ENCODE measurements around the gene EML1. TPM values are rescaled to one million over a fixed set of nuclear protein-coding genes. Genes with fewer than 3 reads are reported as not detected.
A peak's percentile ranks its signal among the peaks of the same experiment; 100 is the strongest.

Gene EML1
- total and polyA plus RNA-seq, 10 donors, result 1.8 to 15.5 (median 6.0) TPM

DNA sequence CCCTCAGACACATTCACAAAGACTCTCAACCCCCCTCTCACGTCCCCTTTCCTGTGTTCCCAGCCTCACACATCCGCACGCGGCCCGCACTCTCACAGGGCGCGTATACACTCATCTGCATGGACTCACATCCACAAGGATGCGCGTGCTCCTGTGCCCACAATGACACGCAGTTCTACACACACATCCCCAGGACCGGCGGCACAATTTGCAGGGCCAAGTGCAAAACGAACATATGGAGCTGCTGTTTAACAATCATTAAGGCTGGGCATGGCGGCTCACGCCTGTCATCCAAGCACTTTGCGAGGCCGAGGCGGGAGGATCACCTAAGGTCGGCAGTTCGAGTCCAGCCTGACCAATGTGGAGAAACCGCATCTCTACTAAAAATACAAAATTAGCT lies 36.4 kb upstream of the EML1 start:
- TF ChIP-seq, protein P1, sequence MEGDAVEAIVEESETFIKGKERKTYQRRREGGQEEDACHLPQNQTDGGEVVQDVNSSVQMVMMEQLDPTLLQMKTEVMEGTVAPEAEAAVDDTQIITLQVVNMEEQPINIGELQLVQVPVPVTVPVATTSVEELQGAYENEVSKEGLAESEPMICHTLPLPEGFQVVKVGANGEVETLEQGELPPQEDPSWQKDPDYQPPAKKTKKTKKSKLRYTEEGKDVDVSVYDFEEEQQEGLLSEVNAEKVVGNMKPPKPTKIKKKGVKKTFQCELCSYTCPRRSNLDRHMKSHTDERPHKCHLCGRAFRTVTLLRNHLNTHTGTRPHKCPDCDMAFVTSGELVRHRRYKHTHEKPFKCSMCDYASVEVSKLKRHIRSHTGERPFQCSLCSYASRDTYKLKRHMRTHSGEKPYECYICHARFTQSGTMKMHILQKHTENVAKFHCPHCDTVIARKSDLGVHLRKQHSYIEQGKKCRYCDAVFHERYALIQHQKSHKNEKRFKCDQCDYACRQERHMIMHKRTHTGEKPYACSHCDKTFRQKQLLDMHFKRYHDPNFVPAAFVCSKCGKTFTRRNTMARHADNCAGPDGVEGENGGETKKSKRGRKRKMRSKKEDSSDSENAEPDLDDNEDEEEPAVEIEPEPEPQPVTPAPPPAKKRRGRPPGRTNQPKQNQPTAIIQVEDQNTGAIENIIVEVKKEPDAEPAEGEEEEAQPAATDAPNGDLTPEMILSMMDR (IDR thresholded peaks at IDR 0.05 in 8 of 11, conservative IDR thresholded peaks at IDR 0.05 in 3 of 11), result no peak
- TF ChIP-seq POLR2AphosphoS5 (IDR thresholded peaks at IDR 0.05) (no peak), POLR2A (IDR thresholded peaks at IDR 0.05) (no peak)
- Histone ChIP-seq H3K27ac (peak overlapping the region in 1 of 8 donors; percentile 50), H3K27me3 (replicated peaks in 1 of 7) (peaks cover 0 to 45% (median 0%) of the 10 kb centered on the region in 7 donors), H3K36me3 (no peaks in the 10 kb centered on the region), H3K4me3 (no peak overlapping the region), H3K4me1 (peaks cover 7 to 60% (median 29%) of the 10 kb centered on the region in 6 donors), H3K9me3 (no peaks in the 10 kb centered on the region)
- DNase-seq, result no peak
- WGBS, 5 donors, result 91 to 93% (median 91%) methylated on average over 21 of the region's 21 CpGs
- intact Hi-C loops (cut with DNase I; ENCODE audit: low total_unique reads), result no loop called here

DNA sequence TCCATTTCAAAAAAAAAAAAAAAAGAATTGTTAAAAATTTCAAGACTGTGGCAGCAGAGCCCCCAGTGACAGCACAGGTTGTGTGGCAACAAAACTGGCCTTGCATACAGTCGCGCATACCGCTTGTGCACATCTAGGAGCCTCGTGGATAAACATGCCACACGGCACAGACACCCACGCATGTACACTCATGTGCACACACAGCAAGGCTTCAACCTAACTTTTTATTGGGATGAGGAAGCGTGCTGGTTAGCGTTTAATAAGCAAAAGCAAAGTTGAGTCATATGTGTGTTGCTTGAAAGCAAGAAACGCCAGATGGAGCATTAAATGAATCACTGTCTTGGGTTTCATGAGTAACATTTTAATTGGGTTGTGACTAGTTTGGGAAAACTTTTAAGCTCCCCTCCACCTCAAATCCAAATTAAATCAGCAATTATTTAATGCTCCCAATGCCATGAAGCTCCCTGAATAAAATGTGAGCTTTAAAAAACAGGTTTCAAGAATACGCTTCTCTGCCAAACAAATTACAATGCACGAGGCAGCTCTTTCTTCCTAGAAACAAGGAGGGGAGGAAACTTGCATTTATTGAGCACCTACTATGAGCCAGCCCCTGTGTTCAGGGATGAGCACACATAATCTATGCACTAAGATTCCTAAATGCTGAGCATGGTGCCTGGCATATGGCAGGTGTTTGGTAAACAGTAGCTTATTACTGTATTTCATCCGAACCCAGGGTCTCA lies 35.7 kb upstream of the EML1 start:
- no peak for DNase-seq
- Histone ChIP-seq H3K4me3 (no peak overlapping the region), H3K4me1 (peaks cover 3 to 53% (median 24%) of the 10 kb centered on the region in 6 donors), H3K36me3 (no peaks in the 10 kb centered on the region), H3K27me3 (replicated peaks in 1 of 7) (peaks cover 0 to 38% (median 0%) of the 10 kb centered on the region in 7 donors), H3K27ac (no peak overlapping the region), H3K9me3 (no peaks in the 10 kb centered on the region)
- intact Hi-C loops (cut with DNase I; ENCODE audit: low total_unique reads), result no loop called here
- 80 to 88% (median 87%) methylated on average over 12 of the region's 12 CpGs for WGBS, 5 donors
- TF ChIP-seq, protein P1 (IDR thresholded peaks at IDR 0.05 in 8 of 11, conservative IDR thresholded peaks at IDR 0.05 in 3 of 11), result no peak
- no peak for TF ChIP-seq POLR2AphosphoS5 (IDR thresholded peaks at IDR 0.05)
- no peak for TF ChIP-seq POLR2A (IDR thresholded peaks at IDR 0.05)

DNA sequence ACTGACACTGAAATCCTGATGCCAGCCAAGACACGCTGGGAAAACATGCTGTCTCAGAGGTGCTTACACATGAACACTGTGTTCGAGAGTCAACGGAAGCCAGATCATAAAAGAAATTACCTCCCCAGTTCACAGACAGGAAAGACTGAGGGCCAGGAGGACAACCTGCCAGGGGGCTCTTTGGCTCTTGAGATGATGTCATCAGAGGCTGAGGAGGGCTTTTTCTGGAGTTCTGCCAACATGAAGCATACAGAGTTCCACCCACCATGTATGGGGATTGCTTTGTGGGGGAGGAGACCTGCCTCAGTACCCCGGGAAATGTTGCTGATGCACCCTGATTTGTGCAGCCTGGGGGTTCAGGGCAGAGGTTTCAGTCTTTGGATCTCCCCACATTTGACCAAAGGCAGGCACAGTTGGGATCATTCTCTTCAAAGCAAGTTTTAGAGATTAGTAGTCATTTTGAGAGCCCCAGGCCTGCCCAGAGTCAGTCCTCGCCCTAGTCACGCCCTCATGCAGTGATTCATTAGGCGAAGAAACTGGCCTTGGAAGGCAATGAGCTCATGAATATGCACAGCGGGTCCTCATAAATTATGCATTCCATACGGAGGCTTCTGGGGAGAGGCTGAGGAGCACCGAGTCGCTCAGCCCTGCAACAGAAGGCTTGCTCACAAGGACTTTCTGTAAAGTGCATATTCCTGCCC lies 34.9 kb upstream of the EML1 start:
- intact Hi-C loops (cut with DNase I; ENCODE audit: low total_unique reads), result no loop called here
- H3K4me3 ChIP-seq, result no peak overlapping the region
- 74 to 86% (median 78%) methylated on average over 11 of the region's 11 CpGs for WGBS, 5 donors
- peaks cover 0 to 30% (median 0%) of the 10 kb centered on the region in 7 donors for H3K27me3 ChIP-seq (replicated peaks in 1 of 7)
- H3K27ac ChIP-seq, result no peak overlapping the region
- H3K36me3 ChIP-seq, result no peaks in the 10 kb centered on the region
- DNase-seq, result no peak
- TF ChIP-seq, protein P1 (IDR thresholded peaks at IDR 0.05 in 8 of 11, conservative IDR thresholded peaks at IDR 0.05 in 3 of 11), result no peak
- TF ChIP-seq POLR2AphosphoS5 (IDR thresholded peaks at IDR 0.05) (no peak), POLR2A (IDR thresholded peaks at IDR 0.05) (no peak)
- peaks cover 0 to 46% (median 22%) of the 10 kb centered on the region in 6 donors for H3K4me1 ChIP-seq
- H3K9me3 ChIP-seq, result no peaks in the 10 kb centered on the region

Measured in spleen (tissue), 11 donors.